HepG2 (cell line): ENCODE results near the gene TMEM87B. TPM values are rescaled to one million over a fixed set of nuclear protein-coding genes. Genes with fewer than 3 reads are reported as not detected.

Experiments
- BCL6 ChIP-seq: IDR thresholded peaks from 2 replicates; pipeline ENCODE4 v1.6.1; 2016; ENCODE audit warnings: missing genetic modification reagents, missing compliant biosample characterization
- DR1 ChIP-seq: sonication (generic); formaldehyde crosslinking; IDR thresholded peaks from 2 replicates; pipeline ENCODE4 v1.8.0; 2021; ENCODE audit warnings: mild to moderate bottlenecking, missing genetic modification reagents, inconsistent platforms
- FOXK2 ChIP-seq: fragments of 450-650 bp; IDR thresholded peaks from 2 replicates; pipeline ENCODE4 v1.6.1; 2016
- HDAC1 ChIP-seq: sonication (generic); formaldehyde crosslinking; IDR thresholded peaks from 2 replicates; pipeline ENCODE4 v1.5.1; 2020; ENCODE audit warnings: mild to moderate bottlenecking, missing genetic modification reagents
- MAF1 ChIP-seq: sonication (generic); formaldehyde crosslinking; IDR thresholded peaks from 2 replicates; pipeline ENCODE4 v1.5.0; 2020; ENCODE audit warnings: missing genetic modification reagents, borderline replicate concordance
- MYC ChIP-seq: sonication (generic); formaldehyde crosslinking; IDR thresholded peaks from 2 replicates; pipeline ENCODE4 v1.9.0; 2021; ENCODE audit warnings: missing genetic modification reagents, borderline replicate concordance
- NCOA5 ChIP-seq: sonication (generic); formaldehyde crosslinking; IDR thresholded peaks from 2 replicates; pipeline ENCODE4 v1.4.0; 2020; ENCODE audit warnings: missing genetic modification reagents
- POLR2AphosphoS5 ChIP-seq: IDR thresholded peaks from 2 replicates; pipeline ENCODE4 v1.6.1; 2012; ENCODE audit warnings: low read depth, low read length
- SIN3A ChIP-seq: IDR thresholded peaks from 2 replicates; pipeline ENCODE4 v1.6.1; 2011; ENCODE audit warnings: low read depth, mild to moderate bottlenecking, control low read depth, low read length, borderline replicate concordance
- SIX4 ChIP-seq: sonication (generic); formaldehyde crosslinking; IDR thresholded peaks from 2 replicates; pipeline ENCODE4 v1.4.0; 2020; ENCODE audit warnings: missing genetic modification reagents
- SMARCE1 ChIP-seq: fragments of 450-650 bp; IDR thresholded peaks from 2 replicates; pipeline ENCODE4 v1.6.1; 2017; ENCODE audit warnings: borderline replicate concordance
- THAP11 ChIP-seq: IDR thresholded peaks from 2 replicates; pipeline ENCODE4 v1.6.1; 2016; ENCODE audit warnings: missing biosample characterization, missing genetic modification reagents
- ZBTB42 ChIP-seq: sonication (generic); formaldehyde crosslinking; IDR thresholded peaks from 2 replicates; pipeline ENCODE4 v1.5.0; 2020; ENCODE audit warnings: mild to moderate bottlenecking, missing genetic modification reagents
- ZNF546 ChIP-seq: sonication (generic); formaldehyde crosslinking; conservative IDR thresholded peaks from 2 replicates; pipeline ENCODE4 v1.8.1; 2023; ENCODE audit warnings: mild to moderate bottlenecking, missing genetic modification reagents
- ZNF619 ChIP-seq: sonication (generic); formaldehyde crosslinking; IDR thresholded peaks from 2 replicates; pipeline ENCODE4 v1.4.0; 2020; ENCODE audit warnings: mild to moderate bottlenecking, missing genetic modification reagents
- ZNF670 ChIP-seq: sonication (generic); formaldehyde crosslinking; IDR thresholded peaks from 2 replicates; pipeline ENCODE4 v1.8.0; 2022; ENCODE audit warnings: mild to moderate bottlenecking, missing genetic modification reagents, borderline replicate concordance
- ZNF841 ChIP-seq: sonication (generic); formaldehyde crosslinking; IDR thresholded peaks from 2 replicates; pipeline ENCODE4 v1.8.1; 2023; ENCODE audit warnings: missing genetic modification reagents, borderline replicate concordance
- polyA plus RNA-seq, 8 experiments: library from polyadenylated mRNA; depleted of rRNA in 3 of 8; stranded (reverse) in 7 of 8; unstranded in 1 of 8; fragments of >200 nt; fragmentation: Illumina TruSeq in 4 of 8; extraction: Trizol in 4 of 8; gene quantifications; 2 replicates each; pipeline versions ENCODE4 v1.2.1 to v1.2.3, GENCODE V29; 2011 to 2016; ENCODE audit warnings: low read depth in 4 of 8, missing spikeins in 1 of 8, mixed read lengths in 1 of 8; ENCODE audit not compliant: insufficient read depth in 1 of 8
- total RNA-seq, 5 experiments: library from RNA; depleted of rRNA; stranded (reverse); fragments of >200 nt; fragmentation: Illumina TruSeq; extraction: Trizol; gene quantifications; 2 replicates each; pipeline ENCODE4 v1.2.3, GENCODE V29; 2016; ENCODE audit warnings: low read depth in 1 of 5
- TF ChIP-seq, protein P1 (sequence below): sonication (generic); formaldehyde crosslinking; IDR thresholded peaks from 2 replicates; pipeline ENCODE4 v1.8.0; 2022; ENCODE audit warnings: missing genetic modification reagents, mild to moderate bottlenecking, moderate library complexity, borderline replicate concordance
- TF ChIP-seq, protein P2 (sequence below): IDR thresholded peaks from 2 replicates; pipeline ENCODE4 v1.4.0; 2020; ENCODE audit warnings: mild to moderate bottlenecking, missing genetic modification reagents
- TF ChIP-seq, protein P3 (sequence below): sonication (generic); formaldehyde crosslinking; conservative IDR thresholded peaks from 2 replicates; pipeline ENCODE4 v1.4.0; 2020; ENCODE audit warnings: missing genetic modification reagents
- TF ChIP-seq, protein P4 (sequence below): sonication (generic); formaldehyde crosslinking; IDR thresholded peaks from 2 replicates; pipeline ENCODE4 v1.4.0; 2020; ENCODE audit warnings: missing genetic modification reagents

The TMEM87B gene
- total and polyA plus RNA-seq, 2 of the 13 experiments (the other 11 are each of a cell fraction or from before 2014, with no cell fraction given), result 15.1 to 16.2 TPM

DNA sequence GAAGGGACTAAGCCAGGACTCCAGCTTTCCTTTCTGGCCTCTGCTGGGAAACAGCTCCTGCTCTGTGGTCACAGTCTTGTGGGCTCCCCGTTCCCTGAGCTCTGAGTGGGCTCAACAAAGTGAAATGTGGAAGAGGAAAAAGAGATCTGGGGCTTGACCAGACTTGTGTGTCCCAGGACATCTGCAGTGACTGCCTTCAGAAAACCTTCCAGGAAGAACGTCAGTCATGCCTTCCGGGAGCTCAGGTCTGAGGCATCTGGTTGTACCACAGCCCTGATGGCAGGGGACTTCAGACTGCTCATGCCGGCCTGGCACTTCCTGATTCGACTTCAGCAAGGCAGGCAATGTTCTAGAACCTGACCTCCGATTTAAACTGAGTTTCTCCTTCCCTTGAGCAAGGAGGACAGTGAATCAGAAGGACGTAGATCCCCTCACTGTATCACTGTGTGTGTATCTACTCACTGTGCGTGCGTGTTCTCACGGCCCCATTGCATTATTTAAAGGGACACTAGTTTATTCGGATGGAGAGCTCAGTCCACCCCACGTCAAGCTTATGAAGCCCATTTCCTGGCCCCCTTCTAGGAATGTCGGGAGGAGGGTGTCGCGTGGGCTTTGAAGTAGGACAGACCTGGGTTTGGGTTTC is 82.6 kb downstream of the TMEM87B start (continued):
- TF ChIP-seq, protein P1, sequence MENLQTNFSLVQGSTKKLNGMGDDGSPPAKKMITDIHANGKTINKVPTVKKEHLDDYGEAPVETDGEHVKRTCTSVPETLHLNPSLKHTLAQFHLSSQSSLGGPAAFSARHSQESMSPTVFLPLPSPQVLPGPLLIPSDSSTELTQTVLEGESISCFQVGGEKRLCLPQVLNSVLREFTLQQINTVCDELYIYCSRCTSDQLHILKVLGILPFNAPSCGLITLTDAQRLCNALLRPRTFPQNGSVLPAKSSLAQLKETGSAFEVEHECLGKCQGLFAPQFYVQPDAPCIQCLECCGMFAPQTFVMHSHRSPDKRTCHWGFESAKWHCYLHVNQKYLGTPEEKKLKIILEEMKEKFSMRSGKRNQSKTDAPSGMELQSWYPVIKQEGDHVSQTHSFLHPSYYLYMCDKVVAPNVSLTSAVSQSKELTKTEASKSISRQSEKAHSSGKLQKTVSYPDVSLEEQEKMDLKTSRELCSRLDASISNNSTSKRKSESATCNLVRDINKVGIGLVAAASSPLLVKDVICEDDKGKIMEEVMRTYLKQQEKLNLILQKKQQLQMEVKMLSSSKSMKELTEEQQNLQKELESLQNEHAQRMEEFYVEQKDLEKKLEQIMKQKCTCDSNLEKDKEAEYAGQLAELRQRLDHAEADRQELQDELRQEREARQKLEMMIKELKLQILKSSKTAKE, result no peak
- TF ChIP-seq THAP11 (CRISPR knock-in tag) (no peak), MYC (CRISPR knock-in tag) (no peak), ZNF841 (CRISPR knock-in tag) (no peak), ZBTB42 (CRISPR knock-in tag) (peak; percentile 20; the same call in 1 of the 2 replicates), BCL6 (CRISPR knock-in tag) (no peak), SIX4 (CRISPR knock-in tag) (no peak), SMARCE1 (no peak), ZNF619 (CRISPR knock-in tag) (0 out of 2 replicates have a peak, but pooled peaks have one; percentile 34), DR1 (CRISPR knock-in tag) (no peak), SIN3A (no peak), FOXK2 (no peak), NCOA5 (CRISPR knock-in tag) (no peak), MAF1 (CRISPR knock-in tag) (no peak), POLR2AphosphoS5 (no peak), ZNF546 (CRISPR knock-in tag) (no peak), HDAC1 (CRISPR knock-in tag) (0 out of 2 replicates have a peak, but pooled peaks have one; percentile 50), ZNF670 (no peak)
- TF ChIP-seq, protein P2, sequence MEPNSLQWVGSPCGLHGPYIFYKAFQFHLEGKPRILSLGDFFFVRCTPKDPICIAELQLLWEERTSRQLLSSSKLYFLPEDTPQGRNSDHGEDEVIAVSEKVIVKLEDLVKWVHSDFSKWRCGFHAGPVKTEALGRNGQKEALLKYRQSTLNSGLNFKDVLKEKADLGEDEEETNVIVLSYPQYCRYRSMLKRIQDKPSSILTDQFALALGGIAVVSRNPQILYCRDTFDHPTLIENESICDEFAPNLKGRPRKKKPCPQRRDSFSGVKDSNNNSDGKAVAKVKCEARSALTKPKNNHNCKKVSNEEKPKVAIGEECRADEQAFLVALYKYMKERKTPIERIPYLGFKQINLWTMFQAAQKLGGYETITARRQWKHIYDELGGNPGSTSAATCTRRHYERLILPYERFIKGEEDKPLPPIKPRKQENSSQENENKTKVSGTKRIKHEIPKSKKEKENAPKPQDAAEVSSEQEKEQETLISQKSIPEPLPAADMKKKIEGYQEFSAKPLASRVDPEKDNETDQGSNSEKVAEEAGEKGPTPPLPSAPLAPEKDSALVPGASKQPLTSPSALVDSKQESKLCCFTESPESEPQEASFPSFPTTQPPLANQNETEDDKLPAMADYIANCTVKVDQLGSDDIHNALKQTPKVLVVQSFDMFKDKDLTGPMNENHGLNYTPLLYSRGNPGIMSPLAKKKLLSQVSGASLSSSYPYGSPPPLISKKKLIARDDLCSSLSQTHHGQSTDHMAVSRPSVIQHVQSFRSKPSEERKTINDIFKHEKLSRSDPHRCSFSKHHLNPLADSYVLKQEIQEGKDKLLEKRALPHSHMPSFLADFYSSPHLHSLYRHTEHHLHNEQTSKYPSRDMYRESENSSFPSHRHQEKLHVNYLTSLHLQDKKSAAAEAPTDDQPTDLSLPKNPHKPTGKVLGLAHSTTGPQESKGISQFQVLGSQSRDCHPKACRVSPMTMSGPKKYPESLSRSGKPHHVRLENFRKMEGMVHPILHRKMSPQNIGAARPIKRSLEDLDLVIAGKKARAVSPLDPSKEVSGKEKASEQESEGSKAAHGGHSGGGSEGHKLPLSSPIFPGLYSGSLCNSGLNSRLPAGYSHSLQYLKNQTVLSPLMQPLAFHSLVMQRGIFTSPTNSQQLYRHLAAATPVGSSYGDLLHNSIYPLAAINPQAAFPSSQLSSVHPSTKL, result no peak
- TF ChIP-seq, protein P3, sequence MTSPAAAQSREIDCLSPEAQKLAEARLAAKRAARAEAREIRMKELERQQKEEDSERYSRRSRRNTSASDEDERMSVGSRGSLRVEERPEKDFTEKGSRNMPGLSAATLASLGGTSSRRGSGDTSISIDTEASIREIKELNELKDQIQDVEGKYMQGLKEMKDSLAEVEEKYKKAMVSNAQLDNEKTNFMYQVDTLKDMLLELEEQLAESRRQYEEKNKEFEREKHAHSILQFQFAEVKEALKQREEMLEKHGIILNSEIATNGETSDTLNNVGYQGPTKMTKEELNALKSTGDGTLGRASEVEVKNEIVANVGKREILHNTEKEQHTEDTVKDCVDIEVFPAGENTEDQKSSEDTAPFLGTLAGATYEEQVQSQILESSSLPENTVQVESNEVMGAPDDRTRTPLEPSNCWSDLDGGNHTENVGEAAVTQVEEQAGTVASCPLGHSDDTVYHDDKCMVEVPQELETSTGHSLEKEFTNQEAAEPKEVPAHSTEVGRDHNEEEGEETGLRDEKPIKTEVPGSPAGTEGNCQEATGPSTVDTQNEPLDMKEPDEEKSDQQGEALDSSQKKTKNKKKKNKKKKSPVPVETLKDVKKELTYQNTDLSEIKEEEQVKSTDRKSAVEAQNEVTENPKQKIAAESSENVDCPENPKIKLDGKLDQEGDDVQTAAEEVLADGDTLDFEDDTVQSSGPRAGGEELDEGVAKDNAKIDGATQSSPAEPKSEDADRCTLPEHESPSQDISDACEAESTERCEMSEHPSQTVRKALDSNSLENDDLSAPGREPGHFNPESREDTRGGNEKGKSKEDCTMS (CRISPR knock-in tag), result no peak
- TF ChIP-seq, protein P4, sequence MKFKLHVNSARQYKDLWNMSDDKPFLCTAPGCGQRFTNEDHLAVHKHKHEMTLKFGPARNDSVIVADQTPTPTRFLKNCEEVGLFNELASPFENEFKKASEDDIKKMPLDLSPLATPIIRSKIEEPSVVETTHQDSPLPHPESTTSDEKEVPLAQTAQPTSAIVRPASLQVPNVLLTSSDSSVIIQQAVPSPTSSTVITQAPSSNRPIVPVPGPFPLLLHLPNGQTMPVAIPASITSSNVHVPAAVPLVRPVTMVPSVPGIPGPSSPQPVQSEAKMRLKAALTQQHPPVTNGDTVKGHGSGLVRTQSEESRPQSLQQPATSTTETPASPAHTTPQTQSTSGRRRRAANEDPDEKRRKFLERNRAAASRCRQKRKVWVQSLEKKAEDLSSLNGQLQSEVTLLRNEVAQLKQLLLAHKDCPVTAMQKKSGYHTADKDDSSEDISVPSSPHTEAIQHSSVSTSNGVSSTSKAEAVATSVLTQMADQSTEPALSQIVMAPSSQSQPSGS (CRISPR knock-in tag), result no peak; the same call in 1 of the 2 replicates
